SK-N-SH (cell line): ENCODE results near the gene CCDC188. TPM values are rescaled to one million over a fixed set of nuclear protein-coding genes. Genes with fewer than 3 reads are reported as not detected.

ENCODE experiments used
- CTCF ChIA-PET: fragments of 300-600, 350-600 bp; formaldehyde crosslinking; extraction: SDS; loops from one replicate; lab custom pipeline; 2021; lab: Yijun Ruan, JAX
- POLR2A ChIA-PET: fragments of 350-600 bp; sonication (Branson Sonifier 250); formaldehyde crosslinking; extraction: SDS; loops from one replicate; lab custom pipeline; 2020; ENCODE audit warnings: antibody characterized with exemption, inconsistent platforms; lab: Yijun Ruan, JAX
- DNase-seq: peaks from one replicate; pipeline ENCODE4 v3.0.0; 2012
- H2AFZ ChIP-seq: fragments of 200-600 bp; sonication (generic); 2 replicates; pipeline ENCODE4 v1.8.1; 2016; ENCODE audit warnings: antibody characterized with exemption, mild to moderate bottlenecking, low read depth
- H3F3A ChIP-seq: fragments of 200-600 bp; sonication (generic); replicated peaks from 2 replicates; pipeline ENCODE3; 2016; ENCODE audit warnings: antibody characterized with exemption, mild to moderate bottlenecking; ENCODE audit not compliant: insufficient read depth
- H3K27ac ChIP-seq, 2 experiments: fragments of 200-500 bp in 1 of 2; fragments of 200-600 bp in 1 of 2; sonication (Bioruptor generic) in 1 of 2; sonication (generic), shearing (Covaris generic) in 1 of 2; 2 replicates each; pipeline versions ENCODE4 v1.5.1 to v1.6.1; 2014 to 2016; ENCODE audit warnings: low read depth in 2 of 2, inconsistent platforms in 1 of 2, low read length in 1 of 2, mild to moderate bottlenecking in 1 of 2, mixed read lengths in 1 of 2
- H3K27me3 ChIP-seq: fragments of 200-600 bp; sonication (generic), shearing (Covaris generic); 2 replicates; pipeline ENCODE4 v1.6.1; 2016; ENCODE audit warnings: mixed run types; ENCODE audit not compliant: insufficient read depth
- H3K36me3 ChIP-seq, 2 experiments: fragments of 200-500 bp in 1 of 2; fragments of 200-600 bp in 1 of 2; sonication (Bioruptor generic) in 1 of 2; sonication (generic) in 1 of 2; replicated peaks in 1 of 2; 2 replicates each; pipeline versions ENCODE3 to v1.5.1; 2014 to 2016; ENCODE audit warnings: low read length in 1 of 2, mild to moderate bottlenecking in 1 of 2; ENCODE audit not compliant: insufficient read depth in 2 of 2, control insufficient read depth in 1 of 2
- H3K4me1 ChIP-seq, 2 experiments: fragments of 200-500 bp in 1 of 2; fragments of 200-600 bp in 1 of 2; sonication (Bioruptor generic) in 1 of 2; sonication (generic), shearing (Covaris generic) in 1 of 2; 2 replicates each; pipeline versions ENCODE4 v1.5.1 to v1.6.1; 2014 to 2016; ENCODE audit warnings: low read depth in 1 of 2, low read length in 1 of 2, mixed run types in 1 of 2; ENCODE audit not compliant: insufficient read depth in 2 of 2, control insufficient read depth in 1 of 2
- H3K4me2 ChIP-seq: fragments of 200-600 bp; sonication (generic), shearing (Covaris generic); 2 replicates; pipeline ENCODE4 v1.6.1; 2017; ENCODE audit warnings: mixed run types
- H3K4me3 ChIP-seq, 2 experiments: fragments of 200-500 bp in 1 of 2; fragments of 200-600 bp in 1 of 2; sonication (Bioruptor generic) in 1 of 2; sonication (generic), shearing (Covaris generic) in 1 of 2; 2 replicates each; pipeline versions ENCODE4 v1.5.1 to v1.8.1; 2014 to 2016; ENCODE audit warnings: low read depth in 2 of 2, inconsistent platforms in 1 of 2, low read length in 1 of 2, mild to moderate bottlenecking in 1 of 2, mixed read lengths in 1 of 2, moderate library complexity in 1 of 2
- H3K79me2 ChIP-seq: fragments of 200-600 bp; sonication (generic); 2 replicates; pipeline ENCODE4 v1.8.1; 2017; ENCODE audit warnings: mild to moderate bottlenecking; ENCODE audit not compliant: insufficient read depth
- H3K9ac ChIP-seq: fragments of 200-600 bp; sonication (generic); 2 replicates; pipeline ENCODE4 v1.6.1; 2017; ENCODE audit warnings: mixed run types
- H3K9me2 ChIP-seq: fragments of 200-600 bp; sonication (generic); 2 replicates; pipeline ENCODE4 v1.6.1; 2017; ENCODE audit warnings: mixed run types
- H3K9me3 ChIP-seq: fragments of 200-600 bp; sonication (generic); 2 replicates; pipeline ENCODE4 v1.6.1; 2017; ENCODE audit warnings: mixed run types, mild to moderate bottlenecking, moderate library complexity
- H4K20me1 ChIP-seq: fragments of 200-600 bp; sonication (generic); 2 replicates; pipeline ENCODE4 v1.6.1; 2017; ENCODE audit warnings: mild to moderate bottlenecking, mixed run types; ENCODE audit not compliant: insufficient read depth
- CTCF ChIP-seq: fragments of 200-600 bp; sonication (generic); IDR thresholded peaks from 2 replicates; pipeline ENCODE4 v1.6.1; 2017; ENCODE audit warnings: antibody characterized with exemption, mild to moderate bottlenecking, moderate library complexity
- EZH2phosphoT487 ChIP-seq: fragments of 200-600 bp; sonication (generic); IDR thresholded peaks from 2 replicates; pipeline ENCODE4 v1.6.1; 2017; ENCODE audit warnings: low read depth, mixed run types, mild to moderate bottlenecking, antibody characterized with exemption, moderate library complexity, borderline replicate concordance
- FOSL2 ChIP-seq: IDR thresholded peaks from 2 replicates; pipeline ENCODE4 v1.4.0; 2012; ENCODE audit warnings: low read depth, mild to moderate bottlenecking, moderate library complexity, borderline replicate concordance
- GABPA ChIP-seq: IDR thresholded peaks from 2 replicates; pipeline ENCODE4 v1.4.0; 2012; ENCODE audit warnings: low read depth, mild to moderate bottlenecking
- IRF3 ChIP-seq: fragments of 150-350 bp; IDR thresholded peaks from 2 replicates; pipeline ENCODE4 v1.6.1; 2016; ENCODE audit warnings: mild to moderate bottlenecking, low read depth, low read length
- MXI1 ChIP-seq: IDR thresholded peaks from 2 replicates; pipeline ENCODE4 v1.6.1; 2012; ENCODE audit warnings: mild to moderate bottlenecking, low read depth, low read length, improper control_type of control experiment
- PBX3 ChIP-seq: IDR thresholded peaks from 2 replicates; pipeline ENCODE4; 2012
- POLR2AphosphoS5 ChIP-seq: IDR thresholded peaks from 2 replicates; pipeline ENCODE4 v1.6.1; 2012; ENCODE audit warnings: low read depth, low read length
- RAD21 ChIP-seq: IDR thresholded peaks from 2 replicates; pipeline ENCODE4 v1.6.1; 2012; ENCODE audit warnings: mild to moderate bottlenecking, low read length
- REST ChIP-seq: IDR thresholded peaks from 2 replicates; pipeline ENCODE4 v1.6.1; 2012; ENCODE audit warnings: mild to moderate bottlenecking, low read depth, low read length, moderate library complexity
- RFX5 ChIP-seq: IDR thresholded peaks from 2 replicates; pipeline ENCODE4 v1.6.1; 2012; ENCODE audit warnings: mild to moderate bottlenecking, improper control_type of control experiment, low read length
- SIN3A ChIP-seq: IDR thresholded peaks from 2 replicates; pipeline ENCODE4 v1.6.1; 2012; ENCODE audit warnings: low read depth, mild to moderate bottlenecking, low read length, moderate library complexity, borderline replicate concordance
- TAF1 ChIP-seq: IDR thresholded peaks from 2 replicates; pipeline ENCODE4 v1.6.1; 2012; ENCODE audit warnings: low read depth, mild to moderate bottlenecking, low read length, moderate library complexity, borderline replicate concordance
- TCF12 ChIP-seq: IDR thresholded peaks from 2 replicates; pipeline ENCODE4 v1.4.0; 2012
- TEAD4 ChIP-seq: IDR thresholded peaks from 2 replicates; pipeline ENCODE4 v1.4.0; 2012; ENCODE audit warnings: mild to moderate bottlenecking, borderline replicate concordance; ENCODE audit not compliant: insufficient read depth
- USF1 ChIP-seq: IDR thresholded peaks from 2 replicates; pipeline ENCODE4 v1.4.0; 2012; ENCODE audit warnings: low read depth, borderline replicate concordance
- YY1 ChIP-seq: IDR thresholded peaks from 2 replicates; pipeline ENCODE4 v1.4.0; 2012; ENCODE audit warnings: low read depth, mild to moderate bottlenecking
- ZBTB33 ChIP-seq: IDR thresholded peaks from 2 replicates; pipeline ENCODE4 v1.4.0; 2012; ENCODE audit warnings: low read depth, borderline replicate concordance
- WGBS: methylation state at CpG from one replicate; pipeline ENCODE4 v1.1.6; 2017; ENCODE audit warnings: low lambda C conversion rate; 5-methylcytosine and 5-hydroxymethylcytosine counted together
- polyA plus RNA-seq, 3 experiments: library from polyadenylated mRNA; depleted of rRNA; stranded (reverse); fragments of >200 nt; gene quantifications; 2 replicates each; pipeline ENCODE4 v1.2.3, GENCODE V29; 2012

CCDC188 gene
- polyA plus RNA-seq, 1 of the 3 experiments (the other 2 are of a cell fraction), result 21.1 TPM

GRCh38 chr22:20178075-20178914 lies 27.4 kb upstream of the CCDC188 start:
- H3K9ac ChIP-seq, result no peak overlapping the region
- no peaks in the 10 kb centered on the region for H3K79me2 ChIP-seq
- H3K27me3 ChIP-seq, result no peaks in the 10 kb centered on the region
- no peak overlapping the region for H3K4me2 ChIP-seq
- peaks cover 0 to 3% of the 10 kb centered on the region in 2 experiments; a peak in 1 of 4 replicates for H3K4me1 ChIP-seq
- H3F3A ChIP-seq, result no peaks in the 10 kb centered on the region
- no peaks in the 10 kb centered on the region for H3K36me3 ChIP-seq
- no peak overlapping the region for H3K27ac ChIP-seq
- no peak for TF ChIP-seq TEAD4
- no peak for TF ChIP-seq TCF12
- TF ChIP-seq ZBTB33, result no peak
- TF ChIP-seq EZH2phosphoT487, result no peak
- no peak for TF ChIP-seq SIN3A
- no peak for TF ChIP-seq TAF1
- TF ChIP-seq RFX5, result no peak
- no peak for TF ChIP-seq GABPA
- no peak for TF ChIP-seq USF1
- TF ChIP-seq REST, result no peak
- no peak for TF ChIP-seq YY1
- TF ChIP-seq POLR2AphosphoS5, result no peak
- no peak for TF ChIP-seq CTCF
- TF ChIP-seq MXI1, result no peak
- no peak for TF ChIP-seq IRF3
- no peak for TF ChIP-seq RAD21
- no peak for TF ChIP-seq FOSL2
- TF ChIP-seq PBX3, result no peak
- H3K9me3 ChIP-seq, result no peaks in the 10 kb centered on the region
- no peak for DNase-seq
- WGBS, result 75% methylated on average over 7 of the region's 29 CpGs
- no peaks in the 10 kb centered on the region for H4K20me1 ChIP-seq
- H3K9me2 ChIP-seq, result no peaks in the 10 kb centered on the region
- H2AFZ ChIP-seq, result no peak overlapping the region
- ChIA-PET CTCF (interaction anchor here (0.6 kb wide), 1 partner anchor 21 kb away, joined by 3 read pairs; no protein-coding TSS in a partner anchor), POLR2A (no interaction called here)
- H3K4me3 ChIP-seq, result no peak overlapping the region
